Adrenal gland (tissue), 12 donors: ENCODE results near the gene ITGB5. TPM values are rescaled to one million over a fixed set of nuclear protein-coding genes. Genes with fewer than 3 reads are reported as not detected.

ENCODE experiments used
- DNase-seq, 7 donors: peaks; one replicate each; pipeline ENCODE4 v3.0.0-alpha.2; 2019 to 2020
- H3K27ac ChIP-seq, 5 donors: fragments of 200-600 bp; sonication (generic) in 4 of 5; 1 replicate in 3 of 5; 2 replicates in 2 of 5; pipeline versions ENCODE4 v1.5.1 to v1.8.0; 2016 to 2020; ENCODE audit warnings: mild to moderate bottlenecking in 1 of 5
- H3K27me3 ChIP-seq: fragments of 200-600 bp; 2 replicates; pipeline ENCODE4 v1.8.0; 2021
- H3K36me3 ChIP-seq, 2 donors: fragments of 200-600 bp; replicated peaks in 1 of 2; 1 replicate in 1 of 2; 2 replicates in 1 of 2; pipeline versions ENCODE4 v1.5.1 to v1.8.0; 2018 to 2022
- H3K4me1 ChIP-seq, 2 donors: fragments of 200-600 bp; replicated peaks in 1 of 2; 1 replicate in 1 of 2; 2 replicates in 1 of 2; pipeline versions ENCODE4 v1.5.1 to v1.8.0; 2018 to 2021
- H3K4me3 ChIP-seq, 4 donors: fragments of 200-600 bp; sonication (generic) in 3 of 4; one replicate each; pipeline ENCODE4 v1.5.1; 2016 to 2018
- H3K9me3 ChIP-seq, 3 donors: fragments of 200-600 bp; sonication (generic) in 1 of 3; replicated peaks in 1 of 3; 1 replicate in 2 of 3; 2 replicates in 1 of 3; pipeline versions ENCODE4 v1.5.1 to v1.8.0; 2016 to 2021
- CTCF ChIP-seq, 6 experiments: fragments of 450-650 bp in 4 of 6; fragments of 200-600 bp in 2 of 6; sonication (generic) in 1 of 6; IDR thresholded peaks; 1 replicate in 5 of 6; 2 replicates in 1 of 6; pipeline versions ENCODE4 v1.5.1 to v1.8.0; 2016 to 2021; ENCODE audit warnings: antibody characterized with exemption in 6 of 6, mild to moderate bottlenecking in 2 of 6, moderate library complexity in 1 of 6
- POLR2A ChIP-seq, 2 donors: fragments of 450-650 bp; IDR thresholded peaks; one replicate each; pipeline ENCODE4 v1.6.1; 2017; ENCODE audit warnings: antibody characterized with exemption in 2 of 2, mild to moderate bottlenecking in 2 of 2, moderate library complexity in 1 of 2
- WGBS, 4 donors: extraction: QIAGEN DNeasy Blood & Tissue Kit in 2 of 4; methylation state at CpG; one replicate each; pipeline versions ENCODE4 v1.1.5 to v1.1.7; 2013 to 2017; 5-methylcytosine and 5-hydroxymethylcytosine counted together
- intact Hi-C, 2 donors: fragments of 100-400 bp; cut with DNase I; formaldehyde crosslinking; loops; one replicate each; pipeline versions ENCODE4 v1.14.1 to v1.15.0; 2022 to 2023
- polyA plus RNA-seq, 3 donors: library from polyadenylated mRNA; stranded (reverse); fragments of 200-250 nt in 2 of 3; fragments of 350-450 nt in 1 of 3; fragmentation: Illumina TruSeq in 1 of 3; extraction: RNeasy Lipid Tissue Mini Kit (QIAGEN cat#74804) in 1 of 3; gene quantifications; one replicate each; pipeline ENCODE4 v1.2.3, GENCODE V29; 2013 to 2014
- total RNA-seq, 9 donors: library from RNA; depleted of rRNA in 4 of 9; stranded (reverse); fragments of >200 nt in 4 of 9; fragments of 120-200 nt in 1 of 9; fragmentation: NEBNext Ultra II Directional in 1 of 9; extraction: Animal tissue kit (Norgen Biotek cat#: 25700) in 1 of 9; gene quantifications; one replicate each; pipeline versions ENCODE4 v1.1.0 to v1.2.4, GENCODE V29; 2013 to 2023
- donor health status: healthy with polysubstance abuse.
- donor health status: Bipolar disorder and iron deficiency.
- donor health status: DM: yes; HTN: yes; CAD: no.
- donor health status: DM: no; HTN: no; CAD: no.
- donor health status: DM: no; HTN: no; CAD: no.
- donor health status: DM: yes; HTN: yes; CAD: no.

Gene ITGB5
- total and polyA plus RNA-seq, 12 donors, result 9.4 to 404 (median 94.8) TPM

GRCh38 chr3:124883766-124884473 lies 3.2 kb downstream of the ITGB5 start:
- Histone ChIP-seq H3K27ac (no peak overlapping the region), H3K4me1 (peaks cover 9 to 40% of the 10 kb centered on the region in 2 donors), H3K4me3 (no peak overlapping the region), H3K9me3 (no peaks in the 10 kb centered on the region), H3K36me3 (no peaks in the 10 kb centered on the region), H3K27me3 (no peaks in the 10 kb centered on the region)
- no peak for TF ChIP-seq POLR2A (IDR thresholded peaks at IDR 0.05)
- DNase-seq, result no peak
- intact Hi-C loops, result no loop called here
- WGBS, 4 donors, result 75 to 90% (median 80%) methylated on average over 7 of the region's 7 CpGs

GRCh38 chr3:124882816-124883747 lies 4.1 kb downstream of the ITGB5 start:
- no peak overlapping the region for H3K27ac ChIP-seq
- intact Hi-C loops, result no loop called here
- TF ChIP-seq POLR2A (IDR thresholded peaks at IDR 0.05), result no peak
- TF ChIP-seq CTCF (IDR thresholded peaks at IDR 0.05), result no peak
- H3K4me1 ChIP-seq, result peaks cover 15 to 49% of the 10 kb centered on the region in 2 donors
- no peaks in the 10 kb centered on the region for H3K36me3 ChIP-seq
- no peaks in the 10 kb centered on the region for H3K27me3 ChIP-seq
- WGBS, 4 donors, result 79 to 94% (median 93%) methylated on average over 13 of the region's 13 CpGs
- no peaks in the 10 kb centered on the region for H3K9me3 ChIP-seq
- H3K4me3 ChIP-seq, result no peak overlapping the region
- DNase-seq, result no peak

- no peak overlapping the region for H3K27ac ChIP-seq
Observed at GRCh38 chr3:124881976-124882697, 5.0 kb downstream of the ITGB5 start.

GRCh38 chr3:124879337-124879680 lies 7.9 kb downstream of the ITGB5 start:
- peak overlapping the region; percentile 31 to 91 (median 75) for H3K27ac ChIP-seq
- H3K4me1 ChIP-seq, result peaks cover 22 to 50% of the 10 kb centered on the region in 2 donors
- no peaks in the 10 kb centered on the region for H3K9me3 ChIP-seq
- H3K4me3 ChIP-seq, result no peak overlapping the region
- intact Hi-C loops, result no loop called here
- DNase-seq, result no peak
- no peaks in the 10 kb centered on the region for H3K36me3 ChIP-seq
- TF ChIP-seq POLR2A (IDR thresholded peaks at IDR 0.05) (no peak), CTCF (IDR thresholded peaks at IDR 0.05) (no peak)
- H3K27me3 ChIP-seq, result no peaks in the 10 kb centered on the region

More at GRCh38 chr3:124881976-124882697, 5.0 kb downstream of the ITGB5 start:
- Histone ChIP-seq H3K27me3 (no peaks in the 10 kb centered on the region), H3K4me1 (peaks cover 22 to 58% of the 10 kb centered on the region in 2 donors), H3K9me3 (no peaks in the 10 kb centered on the region), H3K36me3 (no peaks in the 10 kb centered on the region), H3K4me3 (no peak overlapping the region)
- DNase-seq, result no peak
- 93 to 96% (median 93%) methylated on average over 11 of the region's 11 CpGs for WGBS, 4 donors
- intact Hi-C loops, result no loop called here
- no peak for TF ChIP-seq POLR2A (IDR thresholded peaks at IDR 0.05)
- TF ChIP-seq CTCF (IDR thresholded peaks at IDR 0.05), result no peak
